TTC549 (cell line): ENCODE measurements around the gene TRPC4AP.
"Not testable (repeated sequence)": the region's sequence is repeated elsewhere in the genome, so short reads cannot be mapped to it uniquely, and the experiment has no call there.

Experiments used
- FAIRE-seq: peaks from 2 replicates; lab custom pipeline; 2012; peaks lifted over from hg19 to GRCh38; lab: Jason Lieb, UNC

Gene TRPC4AP

DNA sequence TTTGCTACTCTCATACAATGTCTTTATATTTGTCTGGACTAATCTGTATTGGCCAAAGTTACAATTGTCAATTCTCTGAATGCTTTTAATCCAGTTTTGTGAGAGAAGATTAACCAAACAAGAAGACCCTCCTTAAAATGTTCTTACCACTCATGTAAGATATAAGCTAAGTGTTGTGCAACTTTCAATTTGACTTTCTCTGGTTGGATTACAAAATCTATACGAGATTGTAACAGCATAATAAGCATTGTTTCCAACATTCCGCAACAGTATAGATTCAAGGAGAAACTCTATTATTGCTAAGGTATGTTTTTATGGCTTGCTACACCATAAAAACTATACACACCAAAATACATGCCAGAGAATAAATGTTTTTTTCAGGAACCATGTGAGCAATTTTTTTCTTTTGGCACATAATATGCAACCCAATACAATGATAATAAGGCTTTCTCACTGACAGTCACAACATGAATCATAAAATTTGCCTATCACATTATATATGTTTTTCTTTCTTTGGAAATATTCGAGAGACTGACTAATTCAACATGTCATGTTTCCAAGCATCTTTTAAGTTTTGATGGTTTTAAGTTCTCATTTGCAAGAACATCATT is 12.2 kb upstream of the TRPC4AP start:
- FAIRE-seq = no peak

DNA sequence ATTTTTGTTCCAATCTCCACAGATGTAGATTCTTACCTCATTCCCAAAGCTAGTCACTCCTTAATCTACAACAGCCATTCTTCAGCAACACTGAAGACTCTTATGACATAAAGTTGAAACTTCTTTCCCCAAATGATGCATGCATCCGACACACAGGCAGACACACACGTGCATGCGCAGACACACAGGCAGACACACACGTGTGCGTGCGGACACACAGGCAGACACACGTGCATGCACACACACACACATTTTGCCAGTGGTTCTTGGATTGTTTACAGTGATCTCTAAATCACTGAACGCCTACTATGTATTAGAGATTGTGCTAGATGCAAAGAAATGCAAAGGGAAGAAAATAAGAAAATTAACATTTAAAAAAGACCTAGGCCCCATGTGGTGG is 9.0 kb upstream of the TRPC4AP start:
- FAIRE-seq = no peak

DNA sequence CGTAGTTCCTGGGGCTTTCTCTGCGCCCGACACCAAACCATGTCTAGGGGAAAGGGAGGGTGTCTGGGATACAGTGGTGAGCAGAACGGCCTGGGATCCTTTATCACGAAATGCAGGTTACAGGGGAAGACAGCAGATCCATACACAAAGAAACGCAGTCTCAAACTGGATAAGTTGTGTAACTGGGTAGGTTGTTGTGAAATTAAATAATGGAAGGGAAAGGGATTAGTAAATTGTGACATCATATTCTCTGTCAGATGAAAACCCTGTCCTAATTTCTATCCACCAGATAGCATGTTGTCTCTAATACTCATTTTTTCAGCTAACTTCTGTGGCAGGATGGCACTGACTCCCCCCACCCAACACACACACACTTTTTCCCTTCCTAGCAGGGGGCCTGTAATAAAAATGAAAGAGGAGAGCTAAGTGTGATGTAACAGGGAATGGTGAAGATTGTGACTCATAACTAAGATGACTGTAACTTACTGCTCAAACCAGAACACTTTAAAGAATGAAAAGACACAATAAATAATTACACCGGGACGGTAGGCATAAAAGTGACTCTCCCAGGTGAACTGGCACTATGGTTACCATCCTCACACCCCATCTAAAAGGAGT is 769 bp upstream of the TRPC4AP start:
- no peak for FAIRE-seq

DNA sequence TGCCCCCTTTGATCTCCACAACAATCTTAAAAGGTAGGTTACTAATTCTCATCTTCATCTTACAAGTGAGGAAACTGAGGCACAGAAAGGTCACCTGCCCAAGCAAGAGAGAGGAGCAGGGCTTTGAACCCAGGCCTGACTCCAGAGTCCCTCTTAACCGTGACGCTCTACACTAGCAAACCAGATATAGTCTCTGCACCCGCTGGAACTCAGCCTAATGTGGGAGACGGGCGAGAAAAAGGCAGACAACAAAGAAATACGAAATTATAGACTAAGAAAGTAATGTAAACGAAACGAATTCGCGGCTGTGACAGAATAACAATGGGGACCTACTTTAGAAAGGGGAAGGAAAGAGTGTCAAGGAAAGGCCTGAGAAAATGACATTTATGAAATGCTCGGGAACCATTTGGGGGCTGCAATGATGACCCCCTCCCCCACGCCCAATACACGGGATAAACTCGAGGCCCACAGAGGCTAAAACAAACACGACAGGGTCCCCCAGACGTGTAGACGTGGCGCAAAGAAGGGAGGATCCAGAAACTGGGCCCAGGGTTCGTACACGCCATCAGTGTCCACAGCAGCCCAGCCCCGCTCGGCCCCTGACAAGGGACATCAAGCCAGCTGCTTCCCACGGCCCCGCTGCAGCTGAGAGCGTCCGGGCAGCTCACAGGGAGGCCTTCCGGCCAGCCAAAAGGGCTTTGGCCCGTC is 637 bp downstream of the TRPC4AP start:
- FAIRE-seq = no peak

DNA sequence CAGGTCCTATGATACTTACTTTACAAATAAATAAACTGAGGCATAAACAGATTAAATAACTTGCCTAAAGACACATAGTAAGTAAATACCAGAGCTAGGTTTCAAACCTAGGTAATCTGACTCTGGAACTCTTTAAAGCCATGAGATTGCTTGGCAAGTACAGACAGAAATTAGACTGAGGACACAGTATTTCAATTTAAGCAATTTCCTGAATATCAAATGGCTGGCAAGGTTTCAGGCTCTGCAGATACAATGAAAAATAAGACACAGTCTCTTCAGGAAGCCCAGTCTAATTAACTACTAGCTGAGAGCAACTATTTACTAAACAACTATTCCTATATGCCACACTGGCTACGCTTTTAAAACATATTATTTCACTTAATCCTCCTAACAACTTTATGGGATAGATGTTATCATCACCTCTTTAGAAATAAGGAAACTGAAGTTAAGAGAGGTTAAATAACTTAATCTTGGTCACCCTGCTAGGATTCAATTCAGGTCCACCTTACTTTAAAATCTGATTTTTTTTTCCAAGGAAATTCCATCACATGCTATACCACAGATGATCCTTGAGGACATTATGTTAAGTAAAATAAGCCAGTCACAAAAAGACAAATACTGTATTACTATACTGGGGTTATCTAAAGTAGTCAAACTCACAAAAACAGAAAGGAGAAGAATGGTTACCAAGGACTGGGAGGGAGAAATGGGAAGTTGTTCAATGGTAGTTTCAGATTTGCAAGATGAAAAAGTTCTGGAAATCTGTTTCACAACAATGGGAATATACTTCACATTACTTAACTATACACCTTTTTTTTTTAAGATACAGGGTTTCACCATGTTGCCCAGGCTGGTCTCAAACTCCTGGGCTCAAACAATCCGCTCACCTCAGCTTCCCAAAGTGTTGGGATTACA is 4.1 kb downstream of the TRPC4AP start:
- no peak for FAIRE-seq

DNA sequence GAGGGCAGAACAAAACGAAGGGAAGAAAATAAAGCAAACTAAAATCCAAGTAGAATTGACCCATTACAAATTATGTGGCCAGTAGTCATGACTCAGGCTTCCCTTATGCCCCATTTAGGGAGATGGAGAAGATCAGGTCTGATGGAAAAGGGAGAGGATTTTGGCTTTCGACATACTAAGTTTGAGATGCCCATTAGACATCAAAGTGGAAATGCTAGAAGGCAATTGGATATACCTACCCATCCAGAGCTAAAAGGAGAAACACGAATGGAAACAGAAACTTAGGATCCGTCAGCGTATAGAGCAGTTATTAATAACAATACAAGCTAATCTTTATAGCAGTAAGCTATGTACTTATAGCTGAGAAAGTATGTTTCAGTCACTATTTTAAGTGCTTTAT is 4.8 kb downstream of the TRPC4AP start:
- no peak for FAIRE-seq

DNA sequence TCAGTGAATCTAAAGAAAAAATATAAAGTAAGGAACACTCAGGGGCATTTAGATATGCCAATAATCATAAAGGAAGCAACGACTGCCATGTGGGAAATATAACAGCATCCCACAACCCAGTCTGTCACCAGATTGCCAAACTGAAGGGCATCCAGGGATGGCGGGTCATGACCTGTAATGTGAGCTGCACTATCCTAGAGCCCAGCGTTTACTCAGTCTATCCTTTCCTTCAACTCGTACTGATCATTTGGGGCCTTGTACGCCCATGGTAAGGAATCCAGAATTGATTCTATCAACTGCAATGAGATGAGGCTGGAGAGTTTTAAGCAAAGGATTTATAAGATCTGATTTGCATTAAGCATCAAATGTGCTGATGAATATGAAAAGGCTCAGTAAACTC is 5.3 kb downstream of the TRPC4AP start:
- FAIRE-seq = no peak

DNA sequence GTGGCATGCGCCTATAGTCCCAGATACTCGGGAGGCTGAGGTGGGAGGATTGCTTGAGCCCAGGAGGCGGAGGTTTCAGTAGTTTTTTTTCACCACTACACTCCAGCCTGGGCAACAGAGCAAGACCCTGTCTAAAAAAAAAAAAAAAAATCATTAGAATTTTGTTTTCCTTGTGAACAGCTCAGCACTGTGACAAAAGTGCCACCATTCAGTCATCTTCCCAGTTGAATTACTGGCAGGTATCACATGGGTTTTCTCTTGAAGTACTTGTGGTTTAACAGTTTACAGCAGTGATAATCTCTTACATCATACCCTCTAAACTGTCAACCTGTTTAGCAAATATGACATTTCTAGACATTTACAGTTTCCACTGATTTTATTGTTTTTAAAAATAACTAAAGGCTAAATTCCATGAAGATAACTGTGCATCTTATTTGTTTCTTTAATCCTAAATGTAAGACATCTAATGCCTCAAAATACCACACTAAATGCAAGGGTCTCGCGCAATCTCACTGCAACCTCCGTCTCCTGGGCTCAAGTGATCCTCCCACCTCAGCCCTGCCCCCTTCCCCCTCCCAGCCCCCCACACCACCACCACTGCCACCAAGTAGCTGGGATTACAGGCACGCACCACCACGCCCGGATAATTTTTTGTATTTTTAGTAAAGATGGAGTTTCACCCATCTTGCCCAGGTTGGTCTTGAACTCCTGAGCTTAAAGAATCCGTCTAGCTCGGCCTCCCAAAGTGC is 7.0 kb downstream of the TRPC4AP start:
- no peak for FAIRE-seq

DNA sequence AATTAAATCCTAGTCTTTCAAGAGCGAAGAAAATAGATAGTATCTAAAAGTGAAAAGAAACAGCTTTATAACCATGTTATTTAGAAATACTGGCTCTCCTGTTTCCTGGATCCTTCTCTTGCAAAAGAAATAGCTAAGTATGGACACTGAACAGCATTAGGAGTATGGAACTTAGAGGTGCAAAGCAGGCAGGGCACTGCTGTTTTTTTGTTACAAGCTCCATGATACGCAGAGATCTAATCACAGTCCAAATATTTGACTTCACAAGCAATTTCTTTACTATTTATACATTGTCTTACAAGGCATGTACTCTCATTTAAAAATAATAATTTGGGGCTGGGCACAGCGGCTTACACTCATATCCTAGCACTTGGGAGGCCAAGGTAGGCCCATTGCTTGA is 7.6 kb downstream of the TRPC4AP start:
- FAIRE-seq = no peak

DNA sequence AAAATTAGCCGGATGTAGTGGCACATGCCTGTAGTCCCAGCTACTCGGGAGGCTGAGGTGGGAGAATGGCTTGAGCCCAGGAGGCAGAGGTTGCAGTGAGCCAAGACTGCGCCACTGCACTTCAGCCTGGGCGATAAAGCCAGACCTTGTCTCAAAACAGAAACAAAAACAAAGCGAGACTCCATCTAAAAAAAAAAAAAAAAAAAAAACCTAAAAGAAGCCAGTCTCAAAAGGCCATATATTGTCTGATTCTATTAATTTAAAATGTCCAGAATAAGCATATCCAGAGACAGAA is 12.3 kb downstream of the TRPC4AP start:
- FAIRE-seq = not testable (repeated sequence)

DNA sequence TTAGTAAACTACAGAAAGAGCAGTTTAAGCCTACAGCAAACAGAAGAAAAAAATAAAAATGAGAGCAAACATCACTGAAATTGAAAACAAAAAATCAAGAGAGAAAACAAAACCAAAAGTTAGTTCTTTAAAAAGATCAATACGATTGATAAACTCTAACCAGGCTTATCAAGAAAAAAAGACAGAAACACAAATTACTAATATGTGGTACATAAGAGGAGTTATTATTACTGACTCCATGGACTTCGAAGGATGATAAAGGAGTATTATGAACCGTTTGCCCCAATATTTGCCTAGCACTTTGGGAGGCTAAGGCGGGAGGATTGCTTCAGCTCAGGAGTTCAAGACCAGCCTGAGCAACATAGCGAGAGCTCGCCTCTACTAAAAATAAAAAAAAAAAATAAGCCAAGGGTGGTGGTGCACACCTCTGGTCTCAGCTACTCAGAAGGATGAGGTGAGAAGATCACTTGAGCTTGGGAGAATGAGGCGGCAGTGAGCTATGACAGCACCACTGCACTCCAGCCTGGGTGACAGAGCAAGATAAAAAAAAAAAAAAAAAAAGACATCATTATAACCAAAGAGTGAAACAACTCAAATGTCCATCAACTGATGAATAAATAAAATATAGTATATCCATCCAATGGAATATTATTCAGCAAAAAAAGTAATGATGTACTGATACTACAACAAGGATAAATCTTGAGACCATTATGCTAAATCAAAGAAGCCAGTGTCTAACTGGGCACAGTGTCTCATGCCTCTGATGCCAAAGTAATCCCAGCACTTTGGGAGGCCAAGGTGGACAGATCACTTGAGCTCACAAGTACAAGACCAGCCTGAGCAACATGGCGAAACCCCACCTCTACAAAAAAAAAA is 12.9 kb downstream of the TRPC4AP start:
- no peak for FAIRE-seq

DNA sequence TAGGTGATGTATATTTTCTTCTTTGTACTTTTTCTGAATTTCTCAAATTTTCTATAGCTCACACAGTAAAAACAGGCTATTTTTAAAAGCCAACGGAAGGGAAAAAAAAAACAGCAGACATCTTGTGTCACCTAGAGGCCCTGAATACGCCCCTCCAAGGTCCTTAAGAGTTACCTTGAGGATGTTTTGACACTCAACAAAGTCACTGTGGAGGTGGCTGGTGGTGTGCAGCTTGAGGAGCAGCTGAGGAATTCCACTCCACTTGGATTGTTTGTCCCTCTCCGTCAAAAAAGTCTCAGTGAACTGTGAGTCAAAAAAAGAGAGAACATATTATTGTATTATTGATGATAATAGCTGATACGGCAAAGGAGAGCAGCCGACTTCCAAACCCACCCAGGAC is 14.7 kb downstream of the TRPC4AP start:
- no peak for FAIRE-seq

DNA sequence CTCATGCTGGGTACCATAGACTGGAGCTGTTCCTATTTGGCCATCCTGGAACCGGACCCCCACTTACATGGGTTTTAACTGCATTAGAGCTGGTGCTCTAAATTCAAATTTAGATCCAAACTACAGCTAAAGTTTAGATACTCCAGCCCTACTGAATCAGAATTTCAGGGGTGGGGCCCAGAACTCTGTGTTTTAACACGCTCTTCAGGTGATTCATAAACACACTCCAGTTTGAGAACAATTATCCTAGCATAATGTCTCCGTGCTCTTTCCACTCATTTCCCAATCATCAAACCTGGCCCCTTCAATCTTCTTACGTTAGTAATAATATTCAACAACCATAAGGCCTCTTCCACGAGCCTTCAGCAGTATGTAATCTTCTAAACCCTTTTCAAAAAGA is 15.3 kb downstream of the TRPC4AP start:
- FAIRE-seq = no peak

DNA sequence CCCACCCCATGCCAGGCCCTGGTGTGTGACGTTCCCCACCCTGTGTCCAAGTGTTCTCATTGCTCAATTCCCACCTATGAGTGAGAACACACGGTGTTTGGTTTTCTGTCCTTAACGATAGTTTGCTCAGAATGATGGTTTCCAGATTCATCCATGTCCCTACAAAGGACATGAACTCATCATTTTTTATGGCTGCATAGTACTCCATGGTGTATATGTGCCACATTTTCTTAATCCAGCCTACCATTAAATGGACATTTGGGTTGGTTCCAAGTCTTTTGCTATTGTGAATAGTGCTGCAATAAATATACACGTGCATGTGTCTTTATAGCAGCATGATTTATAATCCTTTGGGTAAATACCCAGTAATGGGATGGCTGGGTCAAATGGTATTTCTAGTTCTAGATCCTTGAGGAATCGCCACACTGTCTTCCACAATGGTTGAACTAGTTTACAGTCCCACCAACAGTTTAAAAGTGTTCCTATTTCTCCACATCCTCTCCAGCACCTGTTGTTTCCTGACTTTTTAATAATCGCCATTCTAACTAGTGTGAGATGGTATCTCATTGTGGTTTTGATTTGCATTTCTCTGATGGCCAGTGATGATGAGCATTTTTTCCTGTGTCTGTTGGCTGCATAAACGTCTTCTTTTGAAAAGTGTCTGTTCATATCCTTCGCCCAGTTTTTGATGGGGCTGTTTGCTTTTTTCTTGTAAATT is 21.0 kb downstream of the TRPC4AP start:
- not testable (repeated sequence) for FAIRE-seq

DNA sequence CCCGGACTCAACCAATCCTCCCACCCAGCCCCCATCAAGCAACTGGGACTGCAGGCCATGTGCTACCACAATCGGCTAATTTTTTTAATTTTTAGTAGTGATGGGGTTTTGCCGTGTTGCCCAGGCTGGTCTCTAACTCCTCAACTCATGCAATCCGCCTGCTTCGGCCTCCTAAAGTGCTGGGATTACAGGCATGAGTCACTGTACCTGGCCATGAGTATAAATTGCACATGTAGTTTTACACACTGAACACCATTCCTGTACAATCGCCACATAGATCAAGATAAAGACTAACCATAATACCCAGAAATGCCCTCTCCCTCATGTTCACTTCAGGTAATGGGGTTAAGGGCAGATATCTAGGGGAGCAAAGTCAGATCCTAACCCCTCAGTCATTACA is 26.4 kb downstream of the TRPC4AP start:
- no peak for FAIRE-seq

DNA sequence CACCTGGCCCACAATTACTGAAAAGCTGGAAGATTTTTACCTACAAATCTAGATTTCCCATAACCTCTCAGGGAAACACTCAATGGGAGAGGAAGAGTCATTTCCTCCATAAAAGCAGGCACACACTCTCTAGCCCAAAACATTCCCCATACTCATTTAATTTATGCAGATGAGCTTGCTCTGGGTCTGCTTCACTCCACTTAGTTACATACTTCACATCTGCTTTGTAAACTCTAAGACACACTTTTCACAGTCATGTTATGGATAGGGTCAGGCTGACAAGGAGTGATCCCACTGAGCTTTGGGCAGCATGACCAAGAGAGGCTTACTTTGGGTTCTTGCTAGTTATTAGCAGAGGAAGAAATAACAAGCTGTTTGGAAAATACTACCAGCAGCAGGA is 27.4 kb downstream of the TRPC4AP start:
- no peak for FAIRE-seq

DNA sequence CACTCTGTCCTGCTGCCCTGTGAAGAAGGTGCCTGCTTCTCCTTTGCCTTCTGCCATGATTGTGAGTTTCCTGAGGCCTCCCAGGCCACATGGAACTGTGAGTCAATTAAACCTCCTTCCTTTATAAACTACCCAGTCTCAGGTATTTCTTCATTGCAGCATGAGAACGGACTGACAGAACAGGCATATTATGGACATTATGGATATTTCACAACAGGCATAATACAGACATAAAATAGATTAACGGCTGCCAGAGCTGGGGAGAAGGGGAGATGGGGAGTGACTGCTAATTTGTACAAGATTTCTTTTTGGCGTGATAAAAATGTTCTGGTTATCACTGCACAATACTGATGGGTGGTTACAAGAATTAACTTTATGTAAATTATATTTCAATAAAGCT is 29.4 kb downstream of the TRPC4AP start:
- FAIRE-seq = no peak

DNA sequence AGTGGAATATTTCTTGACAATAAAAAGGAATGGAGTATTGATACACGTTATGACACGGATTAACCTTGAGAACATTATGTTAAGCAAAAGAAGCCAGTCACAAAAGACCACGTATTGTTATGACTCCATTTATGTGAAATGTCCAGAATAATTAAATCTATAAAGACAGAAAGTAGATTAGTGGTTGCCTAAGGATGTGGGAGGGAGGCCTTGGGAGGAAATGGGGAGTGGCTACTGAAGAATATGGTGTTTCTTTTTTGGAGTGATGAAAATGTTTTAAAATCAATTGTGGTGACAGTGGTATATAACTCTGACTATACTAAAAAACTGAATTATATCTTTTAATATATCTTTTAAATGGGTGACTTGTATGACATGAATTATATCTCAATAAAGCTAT is 30.1 kb downstream of the TRPC4AP start:
- FAIRE-seq = no peak

DNA sequence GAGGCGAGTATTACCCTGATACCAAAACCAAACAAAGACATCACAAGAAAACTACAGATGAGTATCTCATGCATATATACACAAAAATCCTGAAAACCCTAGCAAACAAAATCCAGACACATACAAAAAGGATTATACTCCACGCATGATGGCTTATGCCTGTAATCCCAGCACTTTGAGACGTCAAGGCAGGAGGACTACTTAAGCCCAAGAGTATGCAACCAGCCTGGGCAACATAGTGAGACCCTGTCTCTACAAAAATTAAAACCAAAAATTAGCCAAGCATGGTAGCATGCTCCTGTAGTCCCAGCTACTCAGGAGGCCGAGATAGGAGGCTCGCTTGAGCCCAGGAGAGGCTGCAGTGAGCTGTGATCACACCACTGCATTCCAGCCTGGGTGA is 32.4 kb downstream of the TRPC4AP start:
- no peak for FAIRE-seq

DNA sequence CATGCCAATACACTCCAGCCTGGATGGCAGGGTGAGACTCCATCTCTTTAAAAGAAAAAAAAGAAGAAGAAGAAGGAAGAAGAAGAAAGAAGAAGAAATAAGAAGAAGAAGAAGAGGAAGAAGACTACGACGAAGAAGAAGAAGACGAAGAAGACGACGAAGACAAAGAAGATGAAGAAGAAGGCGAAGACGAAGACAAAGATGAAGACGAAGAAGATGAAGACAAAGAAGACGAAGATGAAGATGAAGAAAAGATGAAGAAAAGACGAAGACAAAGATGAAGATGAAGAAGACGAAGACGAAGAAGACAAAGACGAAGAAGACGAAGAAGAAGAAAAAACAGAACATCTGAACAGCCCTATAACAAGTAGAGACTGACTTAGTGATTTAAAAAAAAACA is 33.0 kb downstream of the TRPC4AP start:
- FAIRE-seq = no peak

DNA sequence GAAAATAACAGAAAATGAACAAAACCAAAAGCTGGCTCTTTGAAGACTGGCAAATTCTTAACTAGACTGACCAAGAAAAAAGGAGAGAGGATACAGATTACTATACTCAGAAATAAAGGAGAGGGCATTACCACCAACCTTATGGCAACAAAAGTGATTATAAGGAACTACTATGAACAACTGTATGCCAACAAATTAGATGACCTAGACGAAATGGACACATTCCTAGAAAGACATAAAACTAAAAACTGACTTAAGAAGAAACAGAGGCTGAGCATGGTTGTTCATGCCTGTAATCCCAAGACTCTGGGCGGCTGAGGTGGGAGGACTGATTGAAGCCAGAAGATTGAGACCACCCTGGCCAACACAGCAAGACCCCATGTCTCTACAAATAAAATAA is 33.5 kb downstream of the TRPC4AP start:
- FAIRE-seq = no peak
